Esophagus muscularis mucosa (tissue), 4 donors: Measurements from ENCODE around the gene RPS6KA5.

ENCODE experiments used
- EP300 ChIP-seq: sonication (generic); formaldehyde crosslinking; IDR thresholded peaks from one replicate; pipeline ENCODE4 v1.6.1; 2017; ENCODE audit warnings: antibody characterized with exemption
- POLR2A ChIP-seq: fragments of 450-650 bp; IDR thresholded peaks from one replicate; pipeline ENCODE4 v1.6.1; 2017; ENCODE audit warnings: antibody characterized with exemption, moderate library complexity, mild to moderate bottlenecking, low read depth
- TF ChIP-seq, protein P1 (sequence below), 3 experiments: fragments of 200-600 bp in 2 of 3; fragments of 450-650 bp in 1 of 3; sonication (generic) in 2 of 3; IDR thresholded peaks; one replicate each; pipeline ENCODE4 v1.5.1; 2017 to 2019; ENCODE audit warnings: antibody characterized with exemption in 3 of 3, mild to moderate bottlenecking in 2 of 3, moderate library complexity in 1 of 3

DNA sequence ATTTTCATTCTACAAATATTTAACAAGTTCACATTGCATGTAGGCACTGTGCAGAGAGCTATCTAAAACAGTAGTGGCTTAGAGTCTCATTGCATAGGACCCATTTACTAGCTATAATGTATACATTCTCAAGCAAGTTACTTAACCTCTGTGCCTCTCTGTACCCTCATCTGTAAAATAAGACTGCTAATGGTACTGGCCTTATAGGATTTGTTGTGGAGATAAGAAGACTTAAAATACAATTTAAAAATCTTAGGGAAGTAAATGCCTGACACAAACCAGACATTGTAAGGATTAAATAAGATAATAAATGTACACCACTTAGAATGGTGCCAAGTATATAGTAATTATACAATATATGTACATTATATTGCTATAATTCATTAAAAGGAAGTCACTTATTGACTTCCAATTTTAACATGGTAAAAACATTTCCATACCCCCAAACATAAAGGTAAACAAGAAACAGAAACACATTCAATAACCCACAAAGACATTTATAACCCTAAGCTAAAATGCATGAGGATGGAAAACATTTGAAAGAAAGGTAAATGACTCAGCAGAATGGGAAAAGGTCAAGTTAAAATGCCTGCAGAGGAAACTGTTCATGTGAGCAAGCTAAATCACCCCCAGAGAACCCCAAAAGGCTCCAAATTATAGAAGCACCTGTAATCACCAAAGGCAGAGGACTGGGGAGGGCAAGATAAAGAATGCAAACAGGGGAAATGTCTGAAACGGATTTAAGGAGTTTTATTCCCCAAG is 30.8 kb downstream of the RPS6KA5 start:
- TF ChIP-seq EP300 (no peak), POLR2A (no peak)
- TF ChIP-seq, protein P1, sequence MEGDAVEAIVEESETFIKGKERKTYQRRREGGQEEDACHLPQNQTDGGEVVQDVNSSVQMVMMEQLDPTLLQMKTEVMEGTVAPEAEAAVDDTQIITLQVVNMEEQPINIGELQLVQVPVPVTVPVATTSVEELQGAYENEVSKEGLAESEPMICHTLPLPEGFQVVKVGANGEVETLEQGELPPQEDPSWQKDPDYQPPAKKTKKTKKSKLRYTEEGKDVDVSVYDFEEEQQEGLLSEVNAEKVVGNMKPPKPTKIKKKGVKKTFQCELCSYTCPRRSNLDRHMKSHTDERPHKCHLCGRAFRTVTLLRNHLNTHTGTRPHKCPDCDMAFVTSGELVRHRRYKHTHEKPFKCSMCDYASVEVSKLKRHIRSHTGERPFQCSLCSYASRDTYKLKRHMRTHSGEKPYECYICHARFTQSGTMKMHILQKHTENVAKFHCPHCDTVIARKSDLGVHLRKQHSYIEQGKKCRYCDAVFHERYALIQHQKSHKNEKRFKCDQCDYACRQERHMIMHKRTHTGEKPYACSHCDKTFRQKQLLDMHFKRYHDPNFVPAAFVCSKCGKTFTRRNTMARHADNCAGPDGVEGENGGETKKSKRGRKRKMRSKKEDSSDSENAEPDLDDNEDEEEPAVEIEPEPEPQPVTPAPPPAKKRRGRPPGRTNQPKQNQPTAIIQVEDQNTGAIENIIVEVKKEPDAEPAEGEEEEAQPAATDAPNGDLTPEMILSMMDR (IDR thresholded peaks at IDR 0.05): no peak
